GM19023 (cell line): ENCODE data around the gene KRTAP10-6.
"Not testable (repeated sequence)": the region's sequence is repeated elsewhere in the genome, so short reads cannot be mapped to it uniquely, and the experiment has no call there.

Experiments
- ATAC-seq: cut with Tn5 transposase; IDR thresholded peaks from one replicate; pipeline ENCODE4 v1.9.1; 2021; ENCODE audit warnings: mild to moderate bottlenecking, moderate library complexity; ENCODE audit not compliant: unreplicated experiment

The KRTAP10-6 gene

GRCh38 chr21:44579833-44580144, 12.5 kb downstream of the KRTAP10-6 start:
- ATAC-seq: no peak

GRCh38 chr21:44579056-44579832, 13.1 kb downstream of the KRTAP10-6 start:
- ATAC-seq: no peak

GRCh38 chr21:44578371-44579055, 13.8 kb downstream of the KRTAP10-6 start:
- ATAC-seq: no peak

- ATAC-seq: no peak
Measured at GRCh38 chr21:44576025-44576420, 16.3 kb downstream of the KRTAP10-6 start.

GRCh38 chr21:44575307-44576024, 16.8 kb downstream of the KRTAP10-6 start:
- no peak for ATAC-seq

- ATAC-seq: no peak
Measured at GRCh38 chr21:44574457-44575306, 17.6 kb downstream of the KRTAP10-6 start.

GRCh38 chr21:44573630-44574456, 18.5 kb downstream of the KRTAP10-6 start, which contains the start of gene KRTAP10-4:
TSS of gene KRTAP10-4 (plus strand) at chr21:44573729. CDS start at chr21:44573759, 30 bp downstream.
- ATAC-seq: not testable (repeated sequence)

GRCh38 chr21:44572959-44573583, 19.2 kb downstream of the KRTAP10-6 start:
- no peak for ATAC-seq

- no peak for ATAC-seq
Measured at GRCh38 chr21:44571844-44572782, 20.2 kb downstream of the KRTAP10-6 start.

- ATAC-seq: no peak
Measured at GRCh38 chr21:44571296-44571695, 21.0 kb downstream of the KRTAP10-6 start.

GRCh38 chr21:44569861-44570517, 22.3 kb downstream of the KRTAP10-6 start:
- ATAC-seq: no peak

- no peak for ATAC-seq
Measured at GRCh38 chr21:44568667-44569556, 23.4 kb downstream of the KRTAP10-6 start.

- ATAC-seq: no peak
Measured at GRCh38 chr21:44568261-44568660, 24.0 kb downstream of the KRTAP10-6 start.

- no peak for ATAC-seq
Measured at GRCh38 chr21:44567481-44568171, 24.7 kb downstream of the KRTAP10-6 start.

GRCh38 chr21:44566403-44566802, 25.9 kb downstream of the KRTAP10-6 start:
- no peak for ATAC-seq

GRCh38 chr21:44564886-44565598, 27.3 kb downstream of the KRTAP10-6 start:
- no peak for ATAC-seq
